ENCODE measurements around the gene AFF4.
"Not testable (repeated sequence)": the region's sequence is repeated elsewhere in the genome, so short reads cannot be mapped to it uniquely, and the experiment has no call there.

AFF4 gene

DNA sequence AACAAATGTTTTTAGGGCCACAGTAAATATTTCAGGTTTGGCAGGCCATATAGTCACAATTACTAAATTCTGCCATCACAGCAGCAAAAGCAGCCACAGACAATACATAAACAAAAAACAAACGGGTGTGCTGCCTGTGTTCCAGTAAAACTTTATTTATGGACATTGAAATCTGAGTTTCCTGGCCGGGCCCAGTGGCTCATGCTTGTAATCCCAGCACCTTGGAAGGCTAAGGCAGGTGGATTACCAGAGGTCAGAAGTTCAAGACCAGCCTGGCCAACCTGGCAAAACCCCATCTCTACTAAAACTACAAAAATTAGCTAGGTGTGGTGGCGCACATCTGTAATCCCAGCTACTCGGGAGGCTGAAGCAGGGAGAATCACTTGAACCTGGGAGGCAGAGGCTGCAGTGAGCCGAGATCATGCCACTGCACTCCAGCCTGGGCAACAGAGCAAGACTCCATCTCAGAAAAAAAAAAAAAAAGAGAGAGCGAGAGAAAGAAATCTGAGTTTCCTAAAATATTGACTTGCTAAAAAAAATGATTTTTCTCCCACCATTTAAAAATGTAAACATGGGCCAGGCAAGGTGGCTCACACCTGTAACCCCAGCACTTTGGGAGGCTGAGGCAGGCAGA lies 7.2 kb downstream of the AFF4 start:
- DNase-seq = not testable (repeated sequence)

DNA sequence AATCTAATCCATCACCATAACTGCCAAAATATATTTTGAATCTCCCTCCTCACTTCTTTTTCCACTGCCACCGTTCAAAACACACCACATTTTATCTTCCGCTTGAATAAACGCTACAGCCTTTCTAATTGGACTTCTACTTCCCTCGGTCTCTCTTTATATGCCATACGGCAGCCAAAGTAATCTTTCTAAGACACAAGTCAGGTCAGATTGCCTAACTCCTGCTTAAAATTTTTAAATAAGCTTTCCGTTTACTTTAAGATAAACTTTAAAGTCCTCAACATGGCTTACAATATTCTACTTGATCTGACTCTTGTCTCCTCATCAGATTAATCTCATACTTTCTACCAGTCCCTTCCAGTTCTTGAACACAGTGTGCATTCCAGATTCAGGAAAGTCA lies 9.7 kb downstream of the AFF4 start:
- DNase-seq = no peak

DNA sequence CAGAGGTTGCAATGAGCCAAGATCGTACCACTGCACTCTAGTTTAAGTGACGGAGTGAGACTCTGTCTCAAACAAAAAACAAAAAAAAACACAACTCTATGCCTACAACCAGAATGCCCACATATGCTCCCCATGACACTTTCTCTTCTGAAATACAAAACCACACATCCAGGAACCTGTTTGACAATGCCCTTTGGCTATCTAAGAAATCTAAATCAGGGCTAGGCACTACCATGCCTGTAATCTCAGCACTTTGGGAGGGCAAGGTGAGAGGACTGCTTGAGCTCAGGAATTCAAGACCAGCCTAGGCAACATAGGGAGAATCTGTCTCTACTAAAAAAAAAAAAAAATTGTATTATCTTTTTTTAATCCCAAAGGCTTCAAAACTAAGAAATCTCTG lies 10.6 kb downstream of the AFF4 start:
- DNase-seq = no peak

DNA sequence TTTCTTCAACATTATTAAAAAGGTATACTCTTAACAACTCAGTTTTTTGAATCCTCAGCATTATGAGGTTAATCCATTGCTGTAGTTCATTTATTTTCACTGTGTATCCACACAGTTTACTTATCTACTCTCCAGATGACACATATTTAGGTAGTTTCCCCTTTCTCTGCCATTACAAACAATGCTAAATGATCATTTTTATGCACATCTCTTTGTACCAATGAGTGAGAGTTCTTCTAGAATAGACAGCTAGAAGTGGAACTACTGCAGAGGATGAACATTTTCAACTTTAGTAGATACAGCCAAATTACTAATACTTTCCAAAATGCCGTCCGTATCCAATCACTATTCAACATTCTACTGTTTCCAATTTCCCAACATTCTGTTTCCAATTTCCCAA lies 11.5 kb downstream of the AFF4 start:
- DNase-seq = no peak

DNA sequence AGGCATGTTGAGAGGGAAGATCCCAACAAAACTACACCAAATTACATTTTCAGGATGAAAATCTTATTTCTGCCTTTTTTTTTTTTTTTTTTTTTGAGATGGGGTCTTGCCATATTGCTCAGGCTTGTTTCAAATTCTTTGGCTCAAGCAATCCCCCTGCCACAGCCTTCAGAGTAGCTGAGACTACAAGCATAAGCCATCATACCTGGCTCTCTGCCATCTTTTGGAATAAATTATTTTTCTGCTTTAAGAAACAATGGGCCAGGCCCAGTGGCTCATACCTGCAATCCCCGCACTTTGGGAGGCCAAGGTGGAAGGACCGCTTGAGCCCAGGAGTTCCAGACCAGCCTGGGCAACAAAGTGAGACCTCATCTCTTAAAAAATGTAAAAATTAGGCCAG lies 14.3 kb downstream of the AFF4 start:
- no peak for DNase-seq

DNA sequence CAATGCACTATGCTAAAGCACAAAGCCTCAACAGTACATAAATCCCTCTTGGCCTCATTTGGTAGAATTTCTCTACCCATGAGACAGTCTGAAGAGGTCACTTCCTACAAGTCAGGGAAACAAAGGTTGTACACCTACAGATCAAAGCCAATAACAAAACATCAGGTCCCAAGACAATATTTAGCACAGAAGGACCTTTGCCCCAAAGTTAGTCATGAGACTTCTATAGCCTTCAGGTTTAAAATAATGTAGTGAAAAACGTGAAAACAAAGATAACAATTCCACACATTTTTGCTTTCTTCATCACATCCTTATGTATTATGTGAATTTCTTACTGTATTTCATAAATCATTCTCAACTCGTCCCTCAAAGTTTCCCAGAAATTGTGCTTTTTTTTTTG lies 15.8 kb downstream of the AFF4 start:
- no peak for DNase-seq

DNA sequence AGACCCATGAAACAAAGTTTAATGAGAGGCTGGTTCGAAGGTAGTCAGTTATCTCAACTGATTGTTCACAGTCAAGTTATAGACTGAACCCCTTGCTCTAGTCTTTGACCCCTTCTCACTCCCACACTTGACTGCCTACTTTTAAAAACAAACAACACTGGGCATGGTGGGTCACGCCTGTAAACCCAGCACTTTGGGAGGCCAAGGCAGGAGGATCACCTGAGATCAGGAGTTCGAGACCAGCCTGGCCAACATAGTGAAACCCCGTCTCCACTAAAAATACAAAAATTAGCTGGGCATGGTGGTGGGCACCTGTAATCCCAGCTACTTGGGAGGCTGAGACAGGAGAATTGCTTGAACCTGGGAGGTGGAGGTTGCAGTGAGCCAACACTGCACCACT lies 18.1 kb downstream of the AFF4 start:
- DNase-seq = not testable (repeated sequence)

DNA sequence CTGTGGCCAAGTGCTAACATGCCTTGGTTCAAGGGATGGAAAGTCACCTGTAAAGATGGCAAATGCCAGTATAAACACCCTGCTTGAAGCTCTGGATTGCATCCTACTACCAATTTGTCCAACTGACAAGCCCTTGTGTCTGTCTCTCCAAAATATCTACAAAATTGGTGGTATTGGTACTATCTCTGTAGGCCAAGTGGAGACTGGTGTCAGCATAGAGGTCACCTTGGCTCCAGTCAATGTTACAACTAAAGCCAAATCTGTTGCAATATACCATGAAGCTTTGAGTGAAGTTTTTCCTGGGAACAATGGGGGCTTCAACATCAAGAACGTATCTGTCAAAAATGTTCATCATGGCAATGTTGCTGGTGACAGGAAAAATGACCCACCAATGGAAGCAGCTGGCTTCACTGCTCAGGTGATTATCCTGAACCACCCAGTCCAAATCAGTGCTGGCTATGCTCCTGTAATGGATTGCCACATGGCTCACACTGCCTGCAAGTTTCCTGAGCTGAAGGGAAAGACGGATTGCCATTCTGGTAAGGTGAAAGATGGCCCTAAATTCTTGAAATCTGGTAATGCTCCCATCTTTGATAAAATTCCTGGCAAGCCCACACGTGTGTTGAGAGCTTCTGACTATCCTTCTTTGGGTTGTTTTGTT lies 19.9 kb downstream of the AFF4 start:
- DNase-seq = no peak

DNA sequence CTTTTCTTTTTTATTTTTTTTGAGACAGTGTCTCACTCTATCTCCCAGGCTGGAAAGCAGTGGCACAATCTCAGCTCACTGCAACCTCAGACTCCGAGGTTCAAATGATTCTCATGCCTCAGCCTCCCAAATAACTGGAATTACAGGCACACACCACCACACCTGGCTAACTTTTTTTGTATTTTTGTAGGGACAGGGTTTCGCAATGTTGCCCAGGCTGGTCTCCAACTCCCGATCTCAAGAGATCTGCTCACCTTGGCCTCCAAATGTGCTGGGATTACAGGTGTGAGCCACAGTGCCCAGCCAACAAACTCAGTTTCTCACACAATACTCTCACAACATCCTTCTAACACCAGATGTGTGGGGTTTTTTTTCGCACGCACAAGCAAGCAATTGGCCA lies 22.1 kb downstream of the AFF4 start:
- no peak for DNase-seq

DNA sequence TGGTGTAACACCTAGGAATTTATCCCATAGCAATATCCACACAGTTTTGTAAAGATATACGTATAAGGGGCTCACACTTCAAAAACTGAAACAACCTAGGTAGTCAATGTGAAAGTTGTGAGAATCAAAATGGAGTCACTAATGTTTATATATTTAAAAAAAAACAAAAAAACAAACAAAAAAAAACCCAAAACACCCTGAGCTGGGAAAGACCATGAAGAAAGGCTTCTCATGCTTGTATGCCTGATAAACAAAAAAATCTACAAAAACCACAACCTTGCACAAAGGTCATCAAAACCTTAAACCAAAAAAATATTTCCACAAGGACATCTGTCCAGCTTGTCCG lies 35.4 kb downstream of the AFF4 start:
- DNase-seq = no peak

DNA sequence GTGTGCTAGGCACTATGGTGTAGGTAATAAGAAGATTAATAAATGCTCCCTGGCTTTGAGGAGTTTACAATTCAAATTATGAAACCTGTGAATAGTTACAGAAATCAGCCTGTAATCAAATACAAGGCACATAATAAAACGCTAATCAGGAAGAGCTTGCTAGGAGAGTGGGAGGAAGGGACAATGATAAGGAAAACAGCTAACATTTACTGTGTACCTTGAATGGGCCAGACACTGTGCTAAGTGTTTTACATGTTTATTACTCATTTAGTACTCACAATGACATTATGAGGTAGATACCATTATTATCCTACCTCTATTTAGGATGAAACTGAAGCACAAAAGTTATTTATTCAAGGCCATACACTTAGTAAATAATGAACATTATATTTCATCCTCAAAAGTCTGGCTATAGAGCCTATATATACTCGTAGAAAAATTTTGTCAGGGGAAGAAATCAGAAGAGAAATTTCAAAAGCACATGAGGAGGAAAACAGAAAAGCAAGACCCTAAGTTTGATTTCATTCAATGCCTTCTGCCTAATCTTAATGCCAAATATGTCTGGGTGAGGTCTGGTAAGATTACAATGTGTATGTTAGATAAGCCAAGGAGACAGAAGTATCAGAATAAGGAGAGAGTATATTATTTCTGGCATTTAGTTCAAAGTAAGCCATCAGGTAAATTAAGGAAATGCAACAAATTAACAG lies 35.9 kb downstream of the AFF4 start:
- DNase-seq = no peak

DNA sequence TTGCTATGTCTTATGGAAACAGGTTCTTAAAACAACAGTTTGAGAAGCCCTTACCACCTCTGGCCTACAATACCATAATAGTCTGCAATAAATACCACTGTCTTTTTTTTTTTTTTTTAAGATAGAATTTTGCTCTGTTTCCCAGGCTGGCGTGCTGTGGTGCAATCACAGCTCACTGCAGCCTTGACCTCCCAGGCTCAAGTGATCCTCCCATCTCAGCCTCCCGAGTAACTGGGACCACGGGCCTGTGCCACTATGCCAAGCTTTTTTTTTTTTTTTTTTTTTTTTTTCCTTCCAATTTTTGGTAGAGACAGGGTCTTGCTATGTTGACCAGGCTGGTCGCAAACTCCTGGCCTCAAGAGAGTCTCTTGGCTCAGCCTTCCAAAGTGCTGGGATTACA lies 37.0 kb downstream of the AFF4 start:
- no peak for DNase-seq

DNA sequence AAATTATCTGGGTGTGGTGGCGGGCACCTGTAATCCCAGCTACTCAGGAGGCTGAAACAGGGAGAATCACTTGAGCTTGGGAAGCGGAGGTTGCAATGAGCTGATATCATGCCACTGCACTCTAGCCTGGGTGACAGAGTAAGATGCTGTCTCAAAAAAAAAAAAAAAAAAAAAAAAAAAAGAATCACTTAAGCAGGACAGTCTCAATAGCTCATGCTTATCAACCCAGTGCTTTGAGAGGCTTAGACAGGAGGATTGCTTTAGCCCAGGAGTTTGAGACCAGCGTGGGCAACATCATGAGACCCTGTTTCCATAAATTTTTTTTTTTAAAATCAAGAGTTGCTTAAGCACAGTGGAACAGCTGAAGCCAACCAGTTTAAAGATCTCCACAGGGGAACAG lies 47.3 kb downstream of the AFF4 start:
- no peak for DNase-seq

DNA sequence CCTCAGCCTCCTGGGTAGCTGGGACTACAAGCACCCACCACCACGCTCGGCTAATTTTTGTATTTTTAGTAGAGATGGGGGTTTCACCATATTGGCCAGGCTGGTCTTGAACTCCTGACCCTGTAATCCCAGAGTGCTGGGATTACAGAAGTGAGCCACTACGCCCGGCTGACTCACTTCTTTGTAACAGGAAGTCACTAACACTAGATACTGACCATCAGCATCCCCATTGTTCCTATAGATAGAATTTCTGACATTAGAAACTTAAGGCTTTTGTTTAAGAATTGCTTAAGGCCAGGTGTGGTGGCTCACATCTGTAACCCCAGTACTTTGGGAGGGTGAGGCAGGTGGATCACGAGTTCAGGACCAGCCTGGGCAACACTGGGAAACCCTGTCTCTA lies 47.8 kb downstream of the AFF4 start:
- peak; percentile 59 for DNase-seq

DNA sequence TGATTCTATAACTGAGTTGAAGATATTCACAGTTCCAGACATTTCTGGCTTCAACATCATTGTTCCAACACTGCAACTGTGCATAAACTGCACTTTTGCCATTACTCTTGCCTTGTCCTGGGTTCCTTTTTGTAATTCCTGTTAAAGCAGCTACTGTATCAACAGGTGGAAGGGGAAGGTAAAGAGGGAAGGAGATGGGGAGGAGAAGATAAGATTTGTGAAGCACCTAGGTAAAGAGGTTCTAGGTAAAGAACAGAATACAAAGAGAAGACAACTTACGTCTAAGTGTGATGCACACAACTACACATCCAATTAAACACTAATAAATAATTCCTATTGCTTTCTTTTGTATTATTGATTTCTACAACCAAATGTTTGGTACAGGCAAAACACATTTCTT lies 53.7 kb downstream of the AFF4 start:
- DNase-seq = no peak

DNA sequence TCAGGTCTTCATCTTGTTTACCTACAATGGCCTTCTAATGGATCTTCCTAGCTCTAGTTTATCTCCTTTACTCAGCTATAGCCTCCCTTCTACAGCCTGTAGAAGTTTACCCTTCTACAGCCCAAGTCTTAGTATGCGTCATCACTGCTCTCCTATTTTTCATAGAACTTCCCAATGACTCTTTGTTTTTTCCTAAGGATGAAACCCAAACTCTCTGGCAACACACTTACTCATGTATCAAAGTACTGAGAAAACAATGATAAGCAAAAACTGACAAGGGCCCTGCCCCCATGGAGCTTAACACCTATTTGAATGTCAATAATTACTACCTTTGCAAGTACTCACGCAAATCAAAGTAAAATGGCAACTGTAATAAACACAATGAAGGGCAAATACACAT lies 56.3 kb downstream of the AFF4 start:
- DNase-seq = no peak

DNA sequence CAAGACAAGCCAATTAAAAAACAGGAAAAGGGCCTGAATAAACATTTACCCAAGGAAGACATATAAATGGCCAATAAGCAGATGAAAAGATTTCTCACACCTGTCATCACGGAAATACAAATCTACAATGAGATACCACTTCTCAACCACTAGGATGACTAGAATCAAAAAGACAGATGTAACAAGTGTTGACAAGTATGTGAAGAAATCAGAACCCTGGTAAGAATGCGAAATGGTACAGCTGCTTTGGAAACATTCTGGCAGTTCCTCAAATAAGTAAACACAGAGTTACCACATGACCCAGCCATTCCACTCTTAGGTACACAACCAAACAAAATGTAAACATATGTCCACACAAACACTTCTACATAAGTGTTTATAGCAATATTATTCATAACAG lies 57.5 kb downstream of the AFF4 start:
- DNase-seq = peak; percentile 19

DNA sequence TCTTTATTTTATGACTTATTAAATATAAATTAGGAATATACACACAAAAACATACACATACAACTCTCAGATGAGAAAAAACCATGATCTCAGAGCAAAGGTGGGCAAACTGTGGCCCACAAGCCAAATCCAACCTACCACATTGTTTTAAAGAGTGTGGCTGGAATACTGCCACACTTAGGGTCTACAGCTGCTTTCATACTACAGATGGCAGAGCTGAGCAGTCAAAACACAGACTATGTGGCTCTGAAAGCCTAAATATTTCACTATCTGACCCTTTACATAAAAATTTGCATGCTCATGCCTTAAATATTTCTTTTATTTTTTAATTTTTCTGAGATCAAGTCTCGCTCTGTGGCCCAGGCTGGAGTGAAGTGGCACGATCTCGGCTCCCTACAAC lies 61.7 kb downstream of the AFF4 start:
- no peak for DNase-seq

DNA sequence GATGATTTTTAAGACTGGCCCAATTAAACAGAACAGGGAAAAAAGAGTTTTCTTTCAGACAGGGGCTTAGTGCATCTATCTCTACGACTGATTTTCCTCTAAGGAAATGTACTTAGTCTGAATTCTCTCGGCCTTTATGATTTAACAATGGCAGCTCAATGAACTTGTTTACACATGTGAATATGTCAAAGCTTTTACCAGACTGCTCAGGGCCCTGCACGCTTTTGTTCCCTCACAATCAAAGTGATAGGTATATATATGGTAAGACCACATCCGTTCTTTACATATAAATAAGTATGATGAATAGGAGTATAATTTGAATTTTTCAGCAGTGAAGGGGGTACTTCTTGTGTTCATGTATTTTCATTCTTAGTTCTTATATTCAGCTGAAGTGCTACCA lies 62.4 kb downstream of the AFF4 start:
- DNase-seq = no peak

DNA sequence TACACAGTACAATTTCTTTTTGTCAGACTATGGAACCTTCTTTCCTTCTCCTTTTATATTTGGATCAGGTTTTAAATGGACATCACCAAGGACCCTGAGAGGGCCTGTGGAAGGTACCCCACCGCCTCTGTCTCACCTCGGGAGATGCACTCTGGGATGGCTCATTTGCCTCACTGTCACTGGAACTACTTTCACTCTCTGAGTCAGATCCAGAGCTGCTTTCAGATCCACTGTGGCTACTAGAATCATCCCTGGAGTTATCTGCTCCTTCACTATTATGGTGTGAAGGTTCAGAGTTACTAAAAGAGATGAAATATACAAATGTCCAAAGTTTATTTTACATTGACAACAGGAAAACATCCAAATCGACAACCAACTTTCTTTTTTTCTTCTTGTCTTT lies 65.3 kb downstream of the AFF4 start:
- DNase-seq = no peak

DNA sequence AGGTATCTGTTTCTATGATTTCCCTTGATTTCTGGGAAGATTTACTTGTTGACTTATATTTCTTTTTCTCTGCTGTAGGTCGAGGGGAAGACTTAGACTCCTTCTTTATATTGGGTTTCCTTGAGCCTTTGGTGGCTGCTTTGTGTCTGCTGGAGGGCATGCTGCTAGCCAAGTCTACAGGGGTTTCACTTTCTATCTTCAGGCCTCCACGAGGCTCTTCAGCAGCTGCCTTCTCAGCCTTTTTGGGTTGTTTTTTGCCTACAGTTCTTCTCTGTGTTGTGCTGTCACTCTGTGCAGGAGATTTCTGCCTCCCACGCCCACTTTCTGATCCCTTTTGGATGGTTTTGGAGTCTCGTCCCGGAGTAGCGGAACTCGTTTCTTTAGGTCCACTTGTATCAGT lies 66.7 kb downstream of the AFF4 start:
- DNase-seq = no peak

DNA sequence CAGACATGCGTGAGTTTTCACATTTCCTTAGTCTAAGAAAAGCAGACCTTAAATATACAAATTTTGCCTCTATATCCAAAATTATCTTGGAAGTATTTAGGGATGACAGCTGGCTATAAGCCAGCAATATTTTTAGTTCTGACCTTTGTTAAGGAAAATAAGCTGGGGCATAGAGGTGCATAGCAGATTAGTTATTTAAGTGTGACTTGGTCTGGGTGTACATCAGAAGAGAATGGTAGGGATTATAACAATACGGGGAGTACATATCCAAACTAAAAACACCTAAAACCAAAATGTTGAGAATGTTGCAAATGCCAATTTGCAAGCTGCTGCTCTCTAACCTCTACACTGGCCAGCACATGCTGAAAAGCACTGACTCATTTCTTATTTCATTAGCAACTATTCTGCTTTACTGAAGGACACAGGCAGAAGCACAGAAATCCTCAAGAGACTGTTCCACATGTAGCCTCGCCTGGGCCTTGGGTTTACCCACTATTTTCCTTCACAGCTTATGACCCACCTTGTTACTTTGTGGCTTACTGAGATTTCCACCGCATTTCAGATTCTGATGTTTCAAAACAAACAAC lies 67.6 kb downstream of the AFF4 start:
- DNase-seq = no peak

DNA sequence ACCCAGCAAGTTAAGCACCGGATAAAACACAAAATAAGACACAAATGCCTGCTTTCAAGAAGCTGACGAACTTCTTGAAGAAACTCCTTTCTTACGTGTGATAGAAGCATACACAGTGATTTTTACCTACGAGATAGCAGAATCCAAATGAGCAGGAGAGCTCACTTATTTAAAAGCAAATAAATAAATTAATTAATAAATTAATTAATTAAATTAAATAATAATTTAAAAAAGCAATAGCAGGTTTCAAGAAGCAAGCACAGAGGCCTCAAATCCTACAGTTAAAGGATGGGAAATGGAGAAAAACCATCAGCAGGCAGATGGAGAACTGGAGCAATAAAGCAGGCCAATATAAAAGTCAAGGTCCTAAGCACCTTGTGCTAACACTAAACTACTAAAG lies 72.6 kb downstream of the AFF4 start:
- no peak for DNase-seq

DNA sequence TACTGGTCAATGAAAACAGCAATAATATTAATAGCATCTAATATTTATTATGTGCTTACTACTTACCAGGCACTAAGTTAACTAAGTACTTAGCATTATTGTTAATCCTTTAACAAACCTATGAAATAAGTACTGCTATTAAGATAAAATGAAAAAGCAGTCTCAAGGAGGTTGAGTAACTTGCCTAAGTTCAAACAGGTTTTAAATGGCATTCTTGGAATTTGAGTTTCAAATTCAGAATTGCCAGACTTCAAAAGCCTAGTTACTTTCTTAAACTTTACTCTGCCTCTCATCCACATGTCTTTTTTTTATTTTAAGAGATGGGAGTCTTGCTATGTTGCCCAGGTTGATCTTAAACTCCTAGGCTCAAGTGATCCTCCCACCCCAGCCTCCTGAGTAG lies 73.9 kb downstream of the AFF4 start:
- no peak for DNase-seq

Data from suppressor macrophage treated with lipopolysaccharide for 4 hours (primary cell).